Activated T-cell treated with anti-CD3 and anti-CD28 coated beads, Interleukin-2, amount 50 U/mL, for 72 hours (primary cell): ENCODE results near the gene CTBP2. TPM values are rescaled to one million over a fixed set of nuclear protein-coding genes. Genes with fewer than 3 reads are reported as not detected.

Experiments used
- ATAC-seq, 2 donors: fragments of 150-1000 bp; cut with Tn5 transposase; replicated peaks in 1 of 2; 2 replicates each; pipeline ENCODE4 v1.10.0; 2021; ENCODE audit warnings: moderate library complexity in 2 of 2, mild to moderate bottlenecking in 1 of 2
- DNase-seq, 2 donors: peaks; one replicate each; pipeline ENCODE4 v3.0.0; 2021 to 2022; ENCODE audit warnings: mixed read lengths in 1 of 2
- H3K27ac Mint-ChIP-seq: one replicate; pipeline ENCODE4 v1.8.0; 2022; ENCODE audit warnings: mild to moderate bottlenecking, moderate library complexity, mixed read lengths
- H3K27me3 Mint-ChIP-seq: one replicate; pipeline ENCODE4 v1.8.0; 2022; ENCODE audit warnings: low read depth, mixed read lengths
- H3K36me3 Mint-ChIP-seq, 2 donors: one replicate each; pipeline ENCODE4 v1.8.0; 2022; ENCODE audit warnings: mixed read lengths in 2 of 2, mild to moderate bottlenecking in 1 of 2; ENCODE audit not compliant: insufficient read depth in 2 of 2
- H3K4me1 Mint-ChIP-seq: one replicate; pipeline ENCODE4 v1.8.0; 2022; ENCODE audit warnings: low read depth, mixed read lengths
- H3K4me3 Mint-ChIP-seq, 2 donors: one replicate each; pipeline ENCODE4 v1.8.0; 2022; ENCODE audit warnings: mild to moderate bottlenecking in 2 of 2, mixed read lengths in 2 of 2, moderate library complexity in 2 of 2
- H3K9me3 Mint-ChIP-seq, 2 donors: one replicate each; pipeline ENCODE4 v1.8.0; 2022; ENCODE audit warnings: mixed read lengths in 2 of 2
- total RNA-seq, 2 donors: library from RNA; stranded (reverse); gene quantifications; one replicate each; pipeline ENCODE4 v1.2.3, GENCODE V29; 2022

CTBP2 gene
- total RNA-seq, 2 donors from 2014 or later, result 0.72 to 2.5 TPM

DNA sequence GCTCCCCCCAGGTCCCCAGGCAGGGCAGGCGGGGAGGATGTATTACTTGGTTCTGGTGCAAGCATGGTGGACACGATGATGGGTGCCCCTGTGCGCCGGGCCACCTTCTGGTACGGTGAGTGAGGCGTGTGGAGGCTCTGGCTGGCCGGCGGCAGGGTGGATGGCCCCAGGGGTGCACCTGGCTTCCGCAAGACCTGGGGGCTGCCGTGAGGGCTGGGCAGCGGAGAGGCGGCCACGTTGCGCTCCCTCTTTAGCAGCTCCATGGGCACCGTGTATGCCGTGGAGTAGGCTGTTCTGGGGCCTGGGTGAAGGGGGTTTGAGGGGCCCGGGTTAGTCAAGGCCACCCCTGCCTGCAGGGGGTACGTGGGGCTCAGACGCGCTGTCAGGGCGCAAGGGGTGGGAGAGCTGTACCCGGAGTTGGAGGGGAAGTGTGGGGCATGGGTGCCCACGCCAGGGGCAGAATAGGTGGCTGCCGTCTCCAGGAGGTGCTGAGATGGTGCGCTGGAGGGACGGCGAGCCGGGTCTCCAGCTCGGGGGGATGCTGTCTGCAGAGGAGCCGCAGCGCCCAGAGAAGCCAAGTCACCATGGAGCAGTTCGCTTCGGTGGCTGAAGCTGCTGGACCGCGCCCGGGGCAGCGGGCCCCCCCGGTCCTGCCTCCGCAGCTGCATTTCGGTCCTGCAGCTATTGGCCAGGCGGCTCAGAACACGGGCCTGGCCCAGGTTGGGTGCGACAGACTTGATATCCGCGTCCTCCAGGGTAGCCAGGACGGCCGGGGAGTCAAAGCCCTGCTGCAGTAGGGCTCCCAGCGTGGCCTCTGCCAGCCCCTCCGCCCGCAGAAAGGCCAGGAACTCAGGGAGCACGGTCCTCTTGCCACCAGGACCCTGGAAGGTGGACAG lies 134.1 kb downstream of the CTBP2 start:
- no peaks in the 10 kb centered on the region for H3K4me1 Mint-ChIP-seq
- DNase-seq (no peak), ATAC-seq (no peak)
- H3K4me3 Mint-ChIP-seq, result no peak overlapping the region
- H3K27me3 Mint-ChIP-seq, result no peaks in the 10 kb centered on the region
- H3K27ac Mint-ChIP-seq, result no peak overlapping the region
- no peaks in the 10 kb centered on the region for H3K9me3 Mint-ChIP-seq
- H3K36me3 Mint-ChIP-seq, result no peaks in the 10 kb centered on the region

DNA sequence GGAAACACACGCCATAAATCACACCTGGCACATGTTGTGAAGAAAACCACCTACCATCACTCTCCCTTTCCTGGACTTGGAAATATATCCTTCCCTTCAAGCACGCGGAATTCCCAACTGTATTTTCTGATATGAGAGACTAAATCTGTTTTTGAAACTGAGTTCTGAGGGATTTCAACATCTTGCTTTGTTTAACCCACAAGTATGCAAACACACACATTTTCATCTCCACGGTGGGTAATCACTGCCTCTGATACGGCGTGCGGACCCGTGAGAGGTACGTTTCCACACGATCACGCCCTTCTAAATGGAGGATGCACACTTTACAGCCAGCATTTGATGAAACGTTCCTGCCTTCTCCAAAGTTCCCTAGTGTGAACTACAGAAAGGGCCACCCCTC lies 135.0 kb downstream of the CTBP2 start:
- Mint-ChIP-seq H3K27me3 (no peaks in the 10 kb centered on the region), H3K27ac (no peak overlapping the region)
- no peak for DNase-seq

DNA sequence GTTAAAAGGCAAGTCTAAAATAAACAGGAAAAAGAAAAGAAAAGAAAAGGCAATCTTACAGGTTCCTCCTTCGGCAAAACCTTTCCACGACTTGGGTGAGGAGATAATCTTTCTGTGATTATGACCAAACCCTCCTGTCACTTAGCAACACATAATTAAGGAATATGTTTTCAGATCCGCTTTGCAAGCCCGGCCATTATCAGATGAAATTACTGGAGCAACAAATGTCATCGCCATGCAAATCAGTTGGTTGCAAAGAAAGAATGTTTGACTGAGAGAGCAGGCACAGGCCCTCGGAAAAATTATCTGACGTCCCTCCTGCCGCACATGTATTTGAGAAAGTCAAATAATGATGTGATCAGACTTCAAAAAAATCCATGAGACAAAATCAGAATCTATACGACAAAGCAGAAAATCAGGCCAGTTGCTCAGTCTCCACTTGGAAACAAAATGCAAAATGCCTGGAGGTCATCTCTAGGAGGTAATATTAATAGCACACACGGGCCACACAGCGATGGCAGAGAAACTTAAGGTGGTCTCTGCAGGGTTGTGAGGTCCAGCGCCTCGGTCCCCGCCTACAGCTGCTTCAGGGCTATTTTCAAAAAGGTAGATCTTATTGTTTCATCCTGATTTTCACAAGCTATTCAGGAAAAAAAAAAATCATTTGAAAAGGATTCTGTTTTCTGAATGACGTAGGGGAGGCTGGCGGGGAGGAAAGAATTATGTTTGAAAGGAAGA lies 135.7 kb downstream of the CTBP2 start:
- DNase-seq, result no peak
- no peak for ATAC-seq
- no peaks in the 10 kb centered on the region for H3K4me1 Mint-ChIP-seq
- H3K27ac Mint-ChIP-seq, result no peak overlapping the region
- no peaks in the 10 kb centered on the region for H3K9me3 Mint-ChIP-seq
- no peak overlapping the region for H3K4me3 Mint-ChIP-seq
- H3K27me3 Mint-ChIP-seq, result no peaks in the 10 kb centered on the region
- no peaks in the 10 kb centered on the region for H3K36me3 Mint-ChIP-seq

More for the DNA sequence above, 135.0 kb downstream of the CTBP2 start:
- no peaks in the 10 kb centered on the region for H3K9me3 Mint-ChIP-seq
- H3K4me3 Mint-ChIP-seq, result no peak overlapping the region
- no peaks in the 10 kb centered on the region for H3K4me1 Mint-ChIP-seq
- ATAC-seq, result no peak
- H3K36me3 Mint-ChIP-seq, result no peaks in the 10 kb centered on the region

DNA sequence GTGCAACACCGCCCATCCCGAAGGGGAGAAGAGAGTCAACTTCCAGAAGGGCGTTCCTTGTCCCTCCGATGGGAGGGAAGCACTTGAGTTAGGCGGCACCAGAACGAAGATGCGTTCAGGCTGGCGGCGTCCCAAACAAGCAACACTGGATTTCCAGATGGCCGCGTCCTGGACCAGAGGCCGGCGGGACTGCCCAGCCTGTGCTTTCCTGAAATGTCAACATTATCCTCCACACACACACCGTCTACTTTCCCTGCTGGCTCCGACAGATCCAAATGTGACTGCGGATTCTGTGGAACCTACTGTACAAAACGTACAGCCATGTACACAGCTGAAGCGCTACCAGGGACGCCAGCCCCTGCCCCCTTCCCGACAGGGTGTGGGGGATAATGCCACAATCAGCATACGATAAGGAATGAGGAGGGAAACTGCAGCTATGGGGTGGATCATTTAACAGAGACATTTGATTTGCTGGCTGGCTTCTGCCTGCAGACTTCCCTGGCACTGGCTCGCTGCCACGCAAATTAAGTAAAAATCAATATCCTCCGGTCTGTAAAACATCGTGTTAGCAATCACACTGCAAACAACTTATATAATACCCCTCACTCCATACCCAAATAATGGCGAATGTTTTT lies 136.4 kb downstream of the CTBP2 start:
- Mint-ChIP-seq H3K4me1 (no peaks in the 10 kb centered on the region), H3K4me3 (no peak overlapping the region), H3K9me3 (no peaks in the 10 kb centered on the region), H3K27ac (no peak overlapping the region), H3K36me3 (no peaks in the 10 kb centered on the region), H3K27me3 (no peaks in the 10 kb centered on the region)
- ATAC-seq (no peak), DNase-seq (no peak)

DNA sequence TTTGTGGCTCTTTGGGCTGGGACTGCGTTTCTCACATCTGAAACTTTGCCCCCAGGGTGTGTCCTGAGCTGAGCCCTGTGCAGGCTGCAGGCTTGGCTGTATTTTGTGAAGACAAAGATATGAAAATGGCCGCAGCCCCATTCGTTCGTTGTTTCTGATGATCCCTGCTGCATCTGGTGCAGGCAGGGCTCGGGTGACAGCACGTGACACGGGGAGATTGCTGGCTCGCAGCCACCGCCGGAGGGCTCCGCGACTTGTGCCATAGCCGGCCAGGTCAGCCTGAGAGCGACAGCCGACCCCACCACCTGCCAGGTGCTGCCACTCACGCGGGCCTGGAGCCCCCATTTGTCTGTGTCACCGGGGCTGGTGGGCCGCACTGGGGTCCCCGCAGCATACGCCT lies 137.1 kb downstream of the CTBP2 start:
- Mint-ChIP-seq H3K4me1 (no peaks in the 10 kb centered on the region), H3K36me3 (no peaks in the 10 kb centered on the region), H3K27ac (no peak overlapping the region), H3K27me3 (peaks cover 4% of the 10 kb centered on the region), H3K4me3 (no peak overlapping the region), H3K9me3 (no peaks in the 10 kb centered on the region)
- no peak for ATAC-seq
- no peak for DNase-seq

DNA sequence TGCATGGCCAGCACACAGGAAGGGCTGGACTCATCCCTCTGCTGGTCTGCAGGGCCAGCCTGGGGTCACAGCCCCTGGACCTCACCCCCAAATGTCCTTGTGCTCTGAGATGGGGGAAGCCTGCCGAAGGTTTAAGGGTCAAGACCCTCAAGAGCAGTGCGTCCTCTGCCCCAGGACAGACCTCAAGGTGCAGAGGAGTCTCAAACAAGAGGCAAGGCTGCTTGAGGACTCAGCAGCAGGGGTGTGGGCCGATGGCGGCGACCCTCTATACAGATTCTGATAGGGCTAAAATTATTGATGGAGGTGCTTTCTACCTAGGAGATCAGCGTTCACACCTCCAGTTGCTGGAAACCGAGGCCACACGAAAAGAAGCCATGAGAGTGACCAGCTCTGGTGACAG lies 137.7 kb downstream of the CTBP2 start:
- no peaks in the 10 kb centered on the region for H3K4me1 Mint-ChIP-seq
- no peak for ATAC-seq
- no peaks in the 10 kb centered on the region for H3K9me3 Mint-ChIP-seq
- DNase-seq, result no peak
- no peak overlapping the region for H3K4me3 Mint-ChIP-seq
- no peaks in the 10 kb centered on the region for H3K36me3 Mint-ChIP-seq
- peaks cover 7% of the 10 kb centered on the region for H3K27me3 Mint-ChIP-seq
- H3K27ac Mint-ChIP-seq, result no peak overlapping the region

DNA sequence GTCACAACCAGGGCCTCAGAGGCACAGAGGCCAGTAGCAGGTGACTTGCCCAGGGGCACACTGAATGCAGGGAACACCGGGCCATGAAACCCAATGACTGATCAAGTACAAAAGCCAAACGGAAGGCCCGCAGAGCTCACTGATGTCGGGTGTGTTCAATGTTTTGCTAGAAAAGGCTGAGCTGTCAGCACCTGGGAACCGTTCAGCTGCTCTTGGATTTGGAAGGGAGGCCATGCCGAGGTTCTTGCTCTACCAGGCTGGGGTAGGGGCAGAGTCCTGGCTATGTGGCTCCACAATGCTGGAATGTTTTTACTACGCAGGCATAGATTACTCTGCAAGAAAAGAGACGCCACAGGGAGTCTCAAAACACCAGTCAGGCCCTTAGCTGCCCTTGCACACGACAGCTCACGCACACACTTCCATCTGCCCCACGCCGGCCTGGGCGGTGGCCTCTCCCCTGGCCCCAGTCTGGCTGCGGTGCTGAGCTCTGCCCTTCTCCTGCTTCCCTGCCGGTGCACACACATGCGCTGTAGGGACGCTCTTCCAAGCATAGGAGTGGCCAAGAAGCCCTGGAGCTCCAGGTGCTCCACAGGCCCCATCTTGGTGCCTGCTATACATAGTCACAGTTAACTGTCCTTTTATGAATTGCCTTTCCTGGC lies 138.5 kb downstream of the CTBP2 start:
- Mint-ChIP-seq H3K36me3 (no peaks in the 10 kb centered on the region), H3K9me3 (no peaks in the 10 kb centered on the region), H3K27me3 (peaks cover 7% of the 10 kb centered on the region), H3K4me1 (no peaks in the 10 kb centered on the region), H3K4me3 (no peak overlapping the region), H3K27ac (no peak overlapping the region)
- DNase-seq (no peak), ATAC-seq (no peak)

DNA sequence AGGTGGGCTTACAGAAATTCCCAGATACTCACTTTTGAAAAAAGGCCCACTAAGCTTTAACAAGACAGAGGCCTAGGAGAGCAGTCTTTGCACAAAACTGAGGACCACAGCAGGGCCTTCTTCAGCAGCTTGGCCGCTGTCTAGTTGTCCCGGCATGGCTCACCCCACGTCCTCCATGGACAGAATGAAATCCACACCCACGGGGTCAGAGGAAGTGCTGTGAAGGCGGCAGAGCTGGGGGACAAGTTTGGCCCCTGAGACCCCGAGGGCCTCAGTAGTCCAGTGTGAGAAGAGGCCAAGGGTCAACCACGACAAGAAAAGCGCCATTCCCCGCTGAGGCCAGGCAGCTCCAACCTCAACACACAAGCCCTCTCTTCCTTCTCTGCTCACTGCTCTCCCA lies 139.5 kb downstream of the CTBP2 start:
- Mint-ChIP-seq H3K27me3 (peaks cover 7% of the 10 kb centered on the region), H3K4me1 (no peaks in the 10 kb centered on the region), H3K9me3 (no peaks in the 10 kb centered on the region), H3K27ac (no peak overlapping the region), H3K36me3 (no peaks in the 10 kb centered on the region), H3K4me3 (no peak overlapping the region)
- DNase-seq, result no peak
- no peak for ATAC-seq

DNA sequence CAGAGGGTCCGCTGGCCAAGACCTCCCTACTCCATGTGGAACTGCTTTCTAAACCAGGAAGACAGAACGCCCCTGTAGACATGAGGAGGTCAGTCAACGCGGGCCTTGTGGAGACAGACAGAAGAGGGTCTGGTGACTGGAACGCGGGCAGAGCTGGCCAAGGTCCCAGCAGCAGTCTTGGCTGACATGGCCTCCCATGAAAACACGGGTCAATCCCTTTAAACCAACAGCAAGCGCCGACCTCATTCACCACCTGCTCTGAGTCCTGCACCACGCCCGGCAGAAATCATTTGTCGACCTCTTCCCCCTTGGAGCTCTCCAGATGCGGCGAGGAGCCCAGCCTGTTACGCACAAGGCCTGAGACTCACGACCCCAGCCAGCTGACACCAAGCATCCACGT lies 140.0 kb downstream of the CTBP2 start:
- Mint-ChIP-seq H3K36me3 (no peaks in the 10 kb centered on the region), H3K27me3 (peaks cover 10% of the 10 kb centered on the region), H3K9me3 (no peaks in the 10 kb centered on the region), H3K27ac (no peak overlapping the region), H3K4me3 (no peak overlapping the region), H3K4me1 (no peaks in the 10 kb centered on the region)
- DNase-seq (no peak), ATAC-seq (no peak)

DNA sequence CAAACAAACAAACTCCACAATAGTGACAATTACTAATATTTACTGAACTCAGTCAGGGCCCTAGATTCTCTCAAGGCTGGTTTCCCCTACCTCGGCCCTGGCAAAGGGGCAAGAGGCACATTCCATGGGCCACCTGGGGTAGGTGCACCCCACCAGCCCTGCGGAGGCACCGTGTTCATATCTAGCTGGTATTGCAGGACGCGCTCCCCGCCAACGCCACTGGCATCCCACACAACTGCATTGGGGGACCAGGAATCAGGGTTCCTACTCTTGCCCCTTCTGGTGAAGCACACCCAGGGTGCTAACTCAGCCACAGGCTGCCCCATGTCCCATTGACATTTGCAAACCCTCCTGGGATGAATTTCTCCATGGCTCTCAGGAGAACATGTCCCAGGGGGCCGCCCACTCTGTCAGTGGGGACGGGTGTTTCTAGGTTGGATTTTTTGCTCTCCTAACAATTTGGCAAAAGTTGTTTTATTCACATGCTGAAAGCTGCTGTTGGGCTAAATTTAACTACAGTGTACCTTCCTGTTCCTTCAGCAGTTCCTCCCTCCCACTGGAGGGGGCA lies 141.7 kb downstream of the CTBP2 start:
- ATAC-seq (no peak), DNase-seq (no peak)
- H3K36me3 Mint-ChIP-seq, result no peaks in the 10 kb centered on the region
- H3K4me3 Mint-ChIP-seq, result no peak overlapping the region
- no peaks in the 10 kb centered on the region for H3K9me3 Mint-ChIP-seq
- peaks cover 18% of the 10 kb centered on the region for H3K27me3 Mint-ChIP-seq
- no peak overlapping the region for H3K27ac Mint-ChIP-seq
- no peaks in the 10 kb centered on the region for H3K4me1 Mint-ChIP-seq

DNA sequence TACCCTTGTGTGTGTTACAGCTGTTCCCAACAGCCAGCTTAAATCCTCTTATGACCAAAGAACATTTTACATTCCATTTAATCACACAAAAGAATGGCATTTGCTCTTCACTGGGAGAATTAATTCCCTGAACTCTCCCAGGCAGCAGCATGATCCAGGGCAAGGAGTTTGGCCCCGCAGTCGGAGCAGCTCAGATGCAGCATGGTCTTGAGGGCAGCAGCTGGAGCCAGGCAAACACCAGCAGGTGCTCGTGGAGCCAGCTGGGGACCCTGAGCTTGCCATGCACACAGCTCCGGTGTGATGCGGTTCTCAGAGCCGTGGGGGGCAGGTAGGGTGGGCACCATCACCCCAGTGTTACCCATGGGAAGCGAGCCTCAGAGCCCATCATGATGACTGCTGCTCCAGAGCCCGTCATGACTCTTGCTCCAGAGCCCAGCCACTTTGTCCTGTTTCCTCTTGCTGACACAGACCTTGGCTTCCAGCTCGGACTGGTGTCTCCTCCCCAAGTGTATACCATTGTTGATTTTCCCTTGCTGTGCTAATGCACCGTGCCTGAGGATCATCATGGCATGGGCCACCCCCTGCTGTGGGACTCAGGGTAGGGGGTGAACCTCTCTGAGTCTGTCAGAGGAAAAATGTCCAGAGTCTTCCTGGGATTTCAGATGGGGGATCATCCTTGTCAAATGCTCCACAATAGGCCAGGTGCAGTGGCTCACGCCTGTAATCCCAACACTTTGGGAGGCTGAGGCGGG lies 142.6 kb downstream of the CTBP2 start:
- no peaks in the 10 kb centered on the region for H3K9me3 Mint-ChIP-seq
- no peaks in the 10 kb centered on the region for H3K4me1 Mint-ChIP-seq
- ATAC-seq, result no peak
- H3K36me3 Mint-ChIP-seq, result no peaks in the 10 kb centered on the region
- no peak overlapping the region for H3K4me3 Mint-ChIP-seq
- no peak for DNase-seq
- H3K27me3 Mint-ChIP-seq, result peaks cover 18% of the 10 kb centered on the region
- no peak overlapping the region for H3K27ac Mint-ChIP-seq

DNA sequence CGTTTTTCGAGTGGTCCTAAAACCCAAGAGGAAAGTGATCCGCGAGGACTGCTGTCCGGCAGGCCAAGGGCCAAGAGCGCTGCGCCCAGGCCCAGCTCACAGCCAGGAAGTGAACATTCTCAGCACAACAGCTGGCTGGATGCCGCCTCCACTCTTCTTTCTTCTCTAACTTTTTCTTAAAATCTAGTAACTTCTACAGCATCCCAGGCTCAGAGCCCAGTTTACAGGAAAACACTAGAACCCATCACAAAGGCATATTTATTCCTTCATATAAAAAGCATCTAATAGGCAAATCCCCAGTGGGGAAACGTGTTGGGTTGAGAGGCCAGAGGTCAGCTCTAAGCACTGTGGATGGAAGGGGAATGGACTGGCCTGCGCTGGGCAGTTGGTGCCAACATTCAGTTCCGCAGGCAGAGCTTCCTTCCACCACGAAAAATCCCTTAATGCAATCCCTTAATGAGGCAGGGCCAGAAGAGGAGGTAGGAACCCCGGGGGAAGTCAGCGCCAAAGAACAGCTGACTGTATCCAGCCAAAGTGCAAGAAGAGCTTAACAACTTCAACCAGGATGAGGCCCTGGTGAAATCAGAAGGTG lies 143.7 kb downstream of the CTBP2 start:
- no peaks in the 10 kb centered on the region for H3K36me3 Mint-ChIP-seq
- no peaks in the 10 kb centered on the region for H3K9me3 Mint-ChIP-seq
- ATAC-seq (no peak), DNase-seq (no peak)
- peaks cover 18% of the 10 kb centered on the region for H3K27me3 Mint-ChIP-seq
- no peaks in the 10 kb centered on the region for H3K4me1 Mint-ChIP-seq
- H3K4me3 Mint-ChIP-seq, result no peak overlapping the region
- no peak overlapping the region for H3K27ac Mint-ChIP-seq
